Stimulated activated CD8-positive, alpha-beta memory T cell treated with anti-CD3 and anti-CD28 coated beads, Interleukin-4, amount 100 ng/mL, for 4 hours (primary cell): ENCODE measurements around the gene PPM1D.
"Not testable (repeated sequence)": the region's sequence is repeated elsewhere in the genome, so short reads cannot be mapped to it uniquely, and the experiment has no call there.

ENCODE experiments used
- DNase-seq, 2 donors: peaks; one replicate each; pipeline ENCODE4 v3.0.0-alpha.2; 2020; ENCODE audit warnings: low read depth in 2 of 2, low spot score in 1 of 2

The PPM1D gene

DNA sequence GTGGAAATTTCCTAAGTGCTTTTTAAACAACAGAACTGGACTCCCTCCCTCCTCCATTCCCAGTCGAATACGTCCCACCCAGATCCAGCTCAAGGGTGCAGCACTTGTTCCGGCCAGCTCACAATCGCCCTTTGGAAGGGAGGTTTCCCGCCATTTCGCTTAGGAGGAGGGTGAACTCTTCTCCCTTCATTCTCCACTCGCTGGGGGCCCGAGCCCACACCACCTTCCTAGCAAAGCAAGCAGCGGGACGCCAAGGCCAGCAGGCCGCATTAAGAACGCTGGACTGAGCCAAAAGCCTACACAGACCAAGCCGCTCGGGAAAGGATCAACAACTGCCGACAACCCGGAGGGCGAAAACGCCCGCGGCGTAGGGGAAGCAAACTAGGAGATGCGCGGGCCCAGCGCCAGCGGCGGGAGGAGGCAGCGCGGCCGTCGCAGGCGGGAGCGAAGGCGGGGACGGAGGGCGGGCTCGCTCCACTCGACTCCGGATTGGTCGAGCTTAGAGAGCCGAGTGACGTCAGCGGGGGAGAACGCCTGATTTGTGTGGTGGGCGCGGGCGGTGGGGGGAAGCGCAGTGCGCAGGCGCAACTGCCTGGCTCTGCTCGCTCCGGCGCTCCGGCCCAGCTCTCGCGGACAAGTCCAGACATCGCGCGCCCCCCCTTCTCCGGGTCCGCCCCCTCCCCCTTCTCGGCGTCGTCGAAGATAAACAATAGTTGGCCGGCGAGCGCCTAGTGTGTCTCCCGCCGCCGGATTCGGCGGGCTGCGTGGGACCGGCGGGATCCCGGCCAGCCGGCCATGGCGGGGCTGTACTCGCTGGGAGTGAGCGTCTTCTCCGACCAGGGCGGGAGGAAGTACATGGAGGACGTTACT, at the start of gene PPM1D:
Gene PPM1D (plus strand): TSS at position 574 of the 870 bp plus-strand sequence. CDS start 222 bp downstream, at position 796.
- DNase-seq = peak; percentile 96 to 97

- DNase-seq = not testable (repeated sequence)
Observed at GRCh38 chr17:60552255-60552654, 47.7 kb upstream of the PPM1D start.

DNA sequence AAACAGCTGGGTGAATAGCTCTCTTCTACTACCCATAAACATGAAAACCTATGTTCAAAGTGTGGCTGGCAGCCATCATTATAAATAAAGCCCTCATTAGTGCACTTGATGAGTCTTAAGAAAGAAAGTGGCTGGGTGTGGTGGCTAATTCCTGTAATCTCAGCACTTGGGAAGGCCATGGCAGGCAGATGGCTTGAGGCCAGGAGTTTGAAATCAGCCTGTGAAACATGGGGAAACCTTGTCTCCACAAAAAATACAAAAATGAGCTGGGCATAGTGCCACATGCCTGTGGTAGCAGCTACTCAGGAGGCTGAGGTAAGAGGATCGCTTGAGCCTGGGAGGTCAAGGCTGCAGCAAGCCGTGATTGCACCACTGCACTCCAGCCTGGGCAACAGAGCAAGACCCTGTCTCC, 45.6 kb upstream of the PPM1D start:
- no peak for DNase-seq

DNA sequence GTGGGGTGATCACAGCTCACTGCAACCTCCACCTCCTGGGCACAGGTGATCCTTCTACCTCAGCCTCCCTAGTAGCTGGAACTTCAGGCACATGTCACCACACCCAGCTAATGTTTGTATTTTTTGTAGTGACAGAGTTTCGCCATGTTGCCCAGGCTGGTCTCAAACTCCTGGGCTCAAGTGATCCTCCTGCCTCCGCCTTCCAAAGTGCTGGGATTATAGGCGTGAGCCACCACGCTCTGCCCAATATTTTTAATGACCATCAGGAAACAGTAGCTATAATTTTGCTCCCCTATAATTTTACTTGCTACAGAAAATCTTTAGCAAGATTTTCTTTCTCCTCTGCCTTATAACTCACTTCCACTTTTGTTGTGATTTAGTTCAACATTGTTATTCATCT, 44.2 kb upstream of the PPM1D start:
- no peak for DNase-seq

DNA sequence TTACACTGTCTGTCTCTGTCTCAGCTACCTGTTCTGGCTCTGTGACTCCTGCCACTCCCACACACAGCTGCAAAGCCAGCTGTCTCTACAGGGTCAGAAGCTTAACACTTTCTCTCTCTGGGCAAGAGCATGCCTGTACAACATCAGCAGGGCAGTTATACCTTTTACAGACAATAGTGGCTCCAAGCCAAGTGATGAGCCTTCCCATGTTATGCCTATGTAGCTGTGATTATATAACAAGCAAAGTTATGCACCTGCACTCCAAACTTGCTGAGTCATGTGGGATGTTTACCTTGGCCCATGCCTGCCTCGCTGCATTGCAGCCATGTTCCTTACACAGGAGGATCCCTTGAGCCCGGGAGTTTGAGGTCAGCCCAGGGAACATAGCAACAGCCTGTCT, 42.2 kb upstream of the PPM1D start:
- DNase-seq = no peak

DNA sequence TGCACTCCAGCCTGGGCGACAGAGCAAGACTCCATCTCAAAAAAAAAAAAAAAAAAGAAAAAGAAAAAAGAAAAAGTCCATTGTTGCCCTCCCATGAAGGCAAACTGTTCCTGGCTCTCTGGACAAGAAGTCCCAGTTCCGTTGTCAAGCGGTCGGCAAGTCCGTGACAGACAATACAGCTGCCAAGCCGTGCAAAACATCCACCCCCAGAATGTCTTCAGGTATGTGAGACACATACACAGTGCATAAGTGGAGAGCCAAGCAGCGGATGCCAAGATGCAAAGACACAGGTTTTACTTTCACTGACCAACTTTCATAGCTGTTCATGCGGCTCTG, 40.4 kb upstream of the PPM1D start:
- no peak for DNase-seq

DNA sequence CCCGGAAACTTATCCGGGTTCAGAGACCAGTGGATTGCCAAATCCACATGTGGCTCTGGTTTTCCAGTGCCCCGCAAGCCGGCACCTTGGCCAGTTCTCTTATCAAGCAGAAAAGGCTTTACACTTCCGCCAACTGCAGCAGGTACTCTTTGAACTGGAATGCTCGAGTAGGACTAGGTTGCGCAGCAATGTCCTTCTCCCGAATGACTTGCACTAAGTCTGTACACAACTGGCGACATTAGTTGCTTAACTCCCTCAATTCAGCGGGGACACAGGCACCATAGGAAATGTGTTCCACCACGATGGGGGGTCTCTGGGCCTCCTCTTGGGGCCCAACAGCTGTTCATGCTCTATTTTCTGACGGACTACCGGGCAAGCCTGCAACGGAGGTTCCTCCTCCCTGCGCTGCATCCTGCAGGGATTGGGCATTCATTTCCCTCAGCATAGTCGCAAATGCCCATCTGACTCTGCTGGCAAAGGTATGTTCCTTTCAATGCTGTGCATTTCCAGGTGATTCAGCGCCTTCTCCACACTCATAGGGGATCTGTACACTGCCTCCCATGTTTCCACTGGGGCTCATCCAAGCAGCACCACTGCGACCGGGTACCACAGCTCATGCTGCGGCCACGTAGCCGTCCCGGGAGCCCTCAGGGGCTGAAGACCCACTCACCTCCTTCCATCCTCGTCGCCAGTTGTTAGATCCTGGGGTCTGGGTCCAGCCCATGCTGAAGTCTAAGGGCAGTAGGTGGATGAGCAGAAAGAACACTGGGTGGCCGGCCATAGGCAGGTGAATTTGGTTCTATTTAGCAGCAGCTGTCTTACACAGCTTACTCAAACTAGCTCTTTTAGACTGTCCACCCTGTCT, 39.8 kb upstream of the PPM1D start:
- no peak for DNase-seq

GRCh38 chr17:60560860-60561257, 39.1 kb upstream of the PPM1D start:
- no peak for DNase-seq

GRCh38 chr17:60562421-60562820, 37.6 kb upstream of the PPM1D start:
- DNase-seq = no peak

DNA sequence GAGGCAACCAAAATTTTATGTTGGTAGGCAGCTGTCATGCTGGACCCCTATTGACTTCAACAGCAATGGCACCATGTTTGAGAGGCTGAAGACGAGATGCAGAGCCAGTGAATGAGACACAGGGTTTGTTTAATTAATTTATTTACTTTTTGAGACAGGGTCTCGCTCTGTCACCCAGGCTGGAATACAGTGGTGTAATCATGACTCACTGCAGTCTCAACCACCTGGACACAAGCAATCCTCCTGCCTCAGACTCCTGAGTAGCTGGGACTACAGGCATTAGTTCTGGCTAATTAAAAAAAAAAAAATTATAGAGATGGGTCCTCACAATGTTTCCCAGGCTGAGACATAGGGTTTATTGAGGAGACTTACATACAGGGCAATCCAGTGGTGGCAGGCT, 36.2 kb upstream of the PPM1D start:
- DNase-seq = no peak

- DNase-seq = no peak
Observed at GRCh38 chr17:60565233-60565632, 34.8 kb upstream of the PPM1D start.

DNA sequence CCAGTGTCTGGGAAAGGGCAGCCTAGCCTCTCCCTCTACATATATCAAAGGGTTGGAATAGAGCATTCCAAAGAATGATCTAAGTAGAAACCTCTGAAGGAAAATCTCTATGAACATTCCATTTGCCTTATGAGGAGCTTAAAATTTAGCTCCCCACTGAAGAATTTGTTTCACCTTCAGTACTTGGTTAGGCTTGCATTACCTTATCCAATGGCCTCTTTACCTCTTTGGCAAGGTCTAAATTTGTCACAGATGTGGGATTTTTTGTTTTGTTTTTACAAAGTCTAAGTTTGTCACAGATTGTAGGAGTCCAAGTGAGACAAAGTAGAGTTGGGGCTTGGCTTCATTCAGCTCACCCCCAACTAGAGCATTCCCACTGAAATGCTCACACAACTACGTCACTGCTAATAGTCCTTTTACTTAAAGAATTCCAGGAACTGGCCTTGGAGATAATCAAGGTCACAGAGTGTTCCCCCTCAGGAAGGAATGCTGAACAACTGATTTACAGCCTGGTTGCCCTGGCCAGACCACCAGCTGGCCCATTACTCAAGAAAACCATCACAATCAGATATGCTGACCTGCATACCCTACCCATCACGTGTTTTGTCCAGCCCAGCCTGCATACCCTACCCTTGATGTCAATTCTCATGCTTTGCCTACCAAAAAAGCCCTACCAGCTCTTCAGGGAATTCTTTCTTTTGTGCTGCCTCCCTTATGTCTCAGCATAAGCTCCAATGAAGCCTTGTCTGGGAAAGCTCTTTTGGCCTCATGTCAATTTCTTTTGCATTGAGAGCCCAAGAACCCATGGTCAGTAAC, 26.5 kb upstream of the PPM1D start:
- DNase-seq = no peak

DNA sequence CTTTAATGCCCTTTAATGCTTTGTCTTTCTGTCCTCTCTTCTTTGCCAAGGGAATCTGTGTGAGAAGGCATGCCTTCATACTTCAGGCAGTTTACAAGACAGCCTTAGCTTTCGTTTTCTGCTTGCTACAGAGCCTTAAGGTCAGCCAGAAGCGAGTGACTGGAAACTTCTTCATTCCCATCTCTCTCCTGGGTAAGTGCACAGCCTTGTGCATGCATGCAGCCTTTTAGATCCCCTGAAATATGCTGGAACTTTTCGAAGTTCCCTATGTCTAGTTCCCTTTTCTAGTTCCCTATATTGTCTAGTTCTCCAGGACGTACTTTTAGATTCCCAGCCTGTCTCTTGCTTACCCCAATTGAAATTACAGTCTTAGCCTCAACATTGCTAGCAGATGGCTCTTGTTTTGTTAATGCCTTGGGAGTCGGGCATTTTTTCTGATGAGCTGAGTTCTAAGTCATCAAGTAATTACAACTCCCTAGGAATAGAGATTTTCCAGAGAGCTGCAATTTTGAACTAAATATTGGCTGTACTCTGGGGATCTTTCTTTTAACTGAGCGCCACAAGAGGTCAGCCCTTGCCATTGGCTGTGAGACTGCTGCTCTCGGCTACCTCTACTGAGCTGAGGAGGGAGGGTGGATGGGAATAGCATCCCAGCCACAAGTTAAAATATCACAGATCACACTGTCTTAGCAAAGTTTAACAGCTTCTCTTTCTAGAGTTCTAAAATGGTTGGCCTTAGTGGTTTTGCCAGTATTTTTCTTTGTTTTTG, 22.7 kb upstream of the PPM1D start:
- no peak for DNase-seq

GRCh38 chr17:60579090-60579489, 20.9 kb upstream of the PPM1D start:
- no peak for DNase-seq

GRCh38 chr17:60579551-60579950, 20.4 kb upstream of the PPM1D start:
- no peak for DNase-seq

GRCh38 chr17:60583008-60583407, 17.0 kb upstream of the PPM1D start:
- DNase-seq = no peak

GRCh38 chr17:60585887-60586286, 14.1 kb upstream of the PPM1D start:
- no peak for DNase-seq

GRCh38 chr17:60586288-60586974, 13.6 kb upstream of the PPM1D start:
- no peak for DNase-seq

DNA sequence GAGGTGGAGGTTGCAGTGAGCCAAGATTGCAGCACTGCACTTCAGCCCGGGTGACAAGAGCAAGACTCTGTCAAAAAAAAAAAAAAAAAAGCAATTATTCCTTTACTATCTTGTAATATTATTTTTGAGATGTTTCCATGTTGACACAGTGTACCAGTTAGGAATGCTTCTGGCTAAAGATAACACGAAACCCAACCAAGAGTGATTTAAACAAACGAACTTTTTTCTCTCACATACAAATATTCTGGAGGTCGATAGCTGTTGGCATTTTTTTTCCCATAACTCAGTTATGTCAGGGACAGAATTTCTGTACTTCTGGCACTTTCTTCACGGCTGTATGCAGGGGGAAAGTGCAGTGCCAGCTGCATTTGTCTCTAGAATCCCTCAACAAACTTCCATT, 9.9 kb upstream of the PPM1D start:
- DNase-seq = no peak

- DNase-seq = no peak
Observed at GRCh38 chr17:60592750-60593149, 7.2 kb upstream of the PPM1D start.
